Renal cortex interstitium (tissue), 15 donors: ENCODE data around the gene FOXJ1. TPM values are rescaled to one million over a fixed set of nuclear protein-coding genes. Genes with fewer than 3 reads are reported as not detected.
"Not testable (repeated sequence)": the region's sequence is repeated elsewhere in the genome, so short reads cannot be mapped to it uniquely, and the experiment has no call there.

ENCODE experiments used
- DNase-seq, 11 donors: peaks; one replicate each; pipeline ENCODE4 v3.0.0-alpha.2; 2013; ENCODE audit warnings: low read depth in 9 of 11, low spot score in 4 of 11; ENCODE audit errors: extremely low read depth in 1 of 11
- long read RNA-seq, 16 experiments: transcript quantifications; one replicate each; lab custom pipeline, GENCODE V29; 2026
- polyA plus RNA-seq, 3 donors: library from polyadenylated mRNA; unstranded; fragments of 120-200 nt; gene quantifications; one replicate each; pipeline ENCODE4 v1.2.1, GENCODE V29; 2013; ENCODE audit not compliant: insufficient read length in 3 of 3

Gene FOXJ1
- polyA plus RNA-seq: 10 to 100 TPM; 16.7 to 26.9 (median 23.6) TPM
- long read RNA-seq, donor 1, partial matches to known transcripts: 11 of 11 reads
- long read RNA-seq, donor 1, other reads (novel, unspliced or antisense): 0 of 11 reads
- long read RNA-seq, donor 2, partial matches to known transcripts: 5 of 9 reads
- long read RNA-seq, donor 2, other reads (novel, unspliced or antisense): 0 of 9 reads
- long read RNA-seq, donor 3, transcript FOXJ1-201 (3 exons, 2,641 nt): major isoform, 6 of 17 reads
- long read RNA-seq, donor 3, partial matches to known transcripts: 11 of 17 reads
- long read RNA-seq, donor 3, other reads (novel, unspliced or antisense): 0 of 17 reads
- long read RNA-seq, donor 4, partial matches to known transcripts: 0 of 3 reads
- long read RNA-seq, donor 4, other reads (novel, unspliced or antisense): 0 of 3 reads
- long read RNA-seq, donor 5: 0 reads
- long read RNA-seq, donor 6, transcript FOXJ1-201 (3 exons, 2,641 nt): major isoform, 5 of 18 reads
- long read RNA-seq, donor 6, partial matches to known transcripts: 13 of 18 reads
- long read RNA-seq, donor 6, other reads (novel, unspliced or antisense): 0 of 18 reads
- long read RNA-seq, donor 7, partial matches to known transcripts: 6 of 9 reads
- long read RNA-seq, donor 7, other reads (novel, unspliced or antisense): 0 of 9 reads
- long read RNA-seq, donor 8: 0 reads
- long read RNA-seq, donor 9, transcript FOXJ1-201 (3 exons, 2,641 nt): major isoform, 5 of 14 reads
- long read RNA-seq, donor 9, partial matches to known transcripts: 9 of 14 reads
- long read RNA-seq, donor 9, other reads (novel, unspliced or antisense): 0 of 14 reads
- long read RNA-seq, donor 10, partial matches to known transcripts: 10 of 14 reads
- long read RNA-seq, donor 10, other reads (novel, unspliced or antisense): 0 of 14 reads
- long read RNA-seq, donor 11, partial matches to known transcripts: 0 of 4 reads
- long read RNA-seq, donor 11, other reads (novel, unspliced or antisense): 0 of 4 reads
- long read RNA-seq, donor 12, partial matches to known transcripts: 9 of 11 reads
- long read RNA-seq, donor 12, other reads (novel, unspliced or antisense): 0 of 11 reads
- long read RNA-seq, donor 13: 0 reads
- long read RNA-seq, donor 14, partial matches to known transcripts: 8 of 11 reads
- long read RNA-seq, donor 14, other reads (novel, unspliced or antisense): 0 of 11 reads
- long read RNA-seq, donor 15, partial matches to known transcripts: 0 of 1 reads
- long read RNA-seq, donor 15, other reads (novel, unspliced or antisense): 0 of 1 reads
- long read RNA-seq, donor 16, transcript FOXJ1-201 (3 exons, 2,641 nt): major isoform, 5 of 20 reads
- long read RNA-seq, donor 16, partial matches to known transcripts: 15 of 20 reads
- long read RNA-seq, donor 16, other reads (novel, unspliced or antisense): 0 of 20 reads

GRCh38 chr17:76141212-76142038 is at the start of gene FOXJ1:
Gene FOXJ1 (minus strand): TSS chr17:76141245. CDS start chr17:76140395, 850 bp downstream.
- DNase-seq: peak; percentile 79 to 95 (median 89)

GRCh38 chr17:76189741-76190140 is 48.7 kb upstream of the FOXJ1 start:
- DNase-seq: no peak

- DNase-seq: no peak
Observed at GRCh38 chr17:76189247-76189646, 48.2 kb upstream of the FOXJ1 start.

GRCh38 chr17:76188213-76189016 is 47.4 kb upstream of the FOXJ1 start:
- no peak for DNase-seq

- DNase-seq: not testable (repeated sequence)
Observed at GRCh38 chr17:76186774-76187173, 45.7 kb upstream of the FOXJ1 start.

- DNase-seq: no peak
Observed at GRCh38 chr17:76184290-76184689, 43.2 kb upstream of the FOXJ1 start.

- DNase-seq: peak; percentile 70 to 92 (median 83)
Observed at GRCh38 chr17:76182016-76182764, 41.1 kb upstream of the FOXJ1 start.

- no peak for DNase-seq
Observed at GRCh38 chr17:76179496-76180467, 38.7 kb upstream of the FOXJ1 start.

GRCh38 chr17:76178124-76178523 is 37.1 kb upstream of the FOXJ1 start:
- DNase-seq: no peak

GRCh38 chr17:76176701-76177574 is 35.9 kb upstream of the FOXJ1 start:
- no peak for DNase-seq

GRCh38 chr17:76174037-76174436 is 33.0 kb upstream of the FOXJ1 start:
- no peak for DNase-seq

GRCh38 chr17:76173474-76173873 is 32.4 kb upstream of the FOXJ1 start:
- DNase-seq: no peak

- no peak for DNase-seq
Observed at GRCh38 chr17:76171706-76172105, 30.7 kb upstream of the FOXJ1 start.

GRCh38 chr17:76170114-76170513 is 29.1 kb upstream of the FOXJ1 start:
- DNase-seq: no peak

GRCh38 chr17:76166906-76167305 is 25.9 kb upstream of the FOXJ1 start:
- DNase-seq: no peak
